ENCODE measurements around the gene OLFM2. TPM values are rescaled to one million over a fixed set of nuclear protein-coding genes. Genes with fewer than 3 reads are reported as not detected.

The OLFM2 gene
- total and polyA plus RNA-seq, 2 experiments from 2014 or later: 58.1 to 117 TPM

DNA sequence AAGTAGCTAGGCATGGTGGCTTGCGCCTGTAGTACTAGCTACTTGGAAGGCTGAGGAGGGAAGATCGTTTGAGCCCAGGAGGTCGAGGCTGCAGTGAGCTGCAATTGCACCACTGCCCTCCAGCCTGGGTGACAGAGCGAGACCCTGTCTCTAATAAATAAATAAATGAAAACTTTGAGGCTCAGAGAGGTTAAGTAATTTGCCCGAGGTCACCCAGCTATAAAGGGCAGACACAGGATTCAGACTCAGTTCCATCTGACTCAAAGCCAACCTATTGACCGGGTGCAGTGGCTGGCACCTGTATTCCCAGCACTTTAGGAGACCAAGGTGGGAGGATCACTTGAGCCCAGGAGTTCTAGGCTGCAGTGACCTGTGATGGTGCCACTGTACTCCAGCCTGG lies 7.4 kb upstream of the OLFM2 start:
- TF ChIP-seq EZH2 (IDR thresholded peaks at IDR 0.05; ENCODE audit: low read depth, unreplicated experiment) (no peak), NANOG (IDR thresholded peaks at IDR 0.05; ENCODE audit: borderline replicate concordance) (no peak), CREB1 (CRISPR knock-in tag; IDR thresholded peaks at IDR 0.05; ENCODE audit: low read depth) (no peak), JUNB (IDR thresholded peaks at IDR 0.05; ENCODE audit: unreplicated experiment) (no peak), ZNF331 (CRISPR knock-in tag; IDR thresholded peaks at IDR 0.05; ENCODE audit: low read depth) (no peak), EZH2phosphoT487 (IDR thresholded peaks at IDR 0.05; ENCODE audit: unreplicated experiment) (no peak), POLR2AphosphoS5 (IDR thresholded peaks at IDR 0.05; ENCODE audit: low read depth) (no peak), STAT1 (IDR thresholded peaks at IDR 0.05; ENCODE audit: unreplicated experiment) (no peak), ZNF114 (CRISPR knock-in tag; IDR thresholded peaks at IDR 0.05) (no peak)
- TF ChIP-seq, protein P1, sequence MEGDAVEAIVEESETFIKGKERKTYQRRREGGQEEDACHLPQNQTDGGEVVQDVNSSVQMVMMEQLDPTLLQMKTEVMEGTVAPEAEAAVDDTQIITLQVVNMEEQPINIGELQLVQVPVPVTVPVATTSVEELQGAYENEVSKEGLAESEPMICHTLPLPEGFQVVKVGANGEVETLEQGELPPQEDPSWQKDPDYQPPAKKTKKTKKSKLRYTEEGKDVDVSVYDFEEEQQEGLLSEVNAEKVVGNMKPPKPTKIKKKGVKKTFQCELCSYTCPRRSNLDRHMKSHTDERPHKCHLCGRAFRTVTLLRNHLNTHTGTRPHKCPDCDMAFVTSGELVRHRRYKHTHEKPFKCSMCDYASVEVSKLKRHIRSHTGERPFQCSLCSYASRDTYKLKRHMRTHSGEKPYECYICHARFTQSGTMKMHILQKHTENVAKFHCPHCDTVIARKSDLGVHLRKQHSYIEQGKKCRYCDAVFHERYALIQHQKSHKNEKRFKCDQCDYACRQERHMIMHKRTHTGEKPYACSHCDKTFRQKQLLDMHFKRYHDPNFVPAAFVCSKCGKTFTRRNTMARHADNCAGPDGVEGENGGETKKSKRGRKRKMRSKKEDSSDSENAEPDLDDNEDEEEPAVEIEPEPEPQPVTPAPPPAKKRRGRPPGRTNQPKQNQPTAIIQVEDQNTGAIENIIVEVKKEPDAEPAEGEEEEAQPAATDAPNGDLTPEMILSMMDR (conservative IDR thresholded peaks at IDR 0.05; ENCODE audit: low read depth in 2 of 2): no peak
- TF ChIP-seq, protein P2, sequence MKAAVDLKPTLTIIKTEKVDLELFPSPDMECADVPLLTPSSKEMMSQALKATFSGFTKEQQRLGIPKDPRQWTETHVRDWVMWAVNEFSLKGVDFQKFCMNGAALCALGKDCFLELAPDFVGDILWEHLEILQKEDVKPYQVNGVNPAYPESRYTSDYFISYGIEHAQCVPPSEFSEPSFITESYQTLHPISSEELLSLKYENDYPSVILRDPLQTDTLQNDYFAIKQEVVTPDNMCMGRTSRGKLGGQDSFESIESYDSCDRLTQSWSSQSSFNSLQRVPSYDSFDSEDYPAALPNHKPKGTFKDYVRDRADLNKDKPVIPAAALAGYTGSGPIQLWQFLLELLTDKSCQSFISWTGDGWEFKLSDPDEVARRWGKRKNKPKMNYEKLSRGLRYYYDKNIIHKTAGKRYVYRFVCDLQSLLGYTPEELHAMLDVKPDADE (IDR thresholded peaks at IDR 0.05): no peak
- TF ChIP-seq, protein P3, sequence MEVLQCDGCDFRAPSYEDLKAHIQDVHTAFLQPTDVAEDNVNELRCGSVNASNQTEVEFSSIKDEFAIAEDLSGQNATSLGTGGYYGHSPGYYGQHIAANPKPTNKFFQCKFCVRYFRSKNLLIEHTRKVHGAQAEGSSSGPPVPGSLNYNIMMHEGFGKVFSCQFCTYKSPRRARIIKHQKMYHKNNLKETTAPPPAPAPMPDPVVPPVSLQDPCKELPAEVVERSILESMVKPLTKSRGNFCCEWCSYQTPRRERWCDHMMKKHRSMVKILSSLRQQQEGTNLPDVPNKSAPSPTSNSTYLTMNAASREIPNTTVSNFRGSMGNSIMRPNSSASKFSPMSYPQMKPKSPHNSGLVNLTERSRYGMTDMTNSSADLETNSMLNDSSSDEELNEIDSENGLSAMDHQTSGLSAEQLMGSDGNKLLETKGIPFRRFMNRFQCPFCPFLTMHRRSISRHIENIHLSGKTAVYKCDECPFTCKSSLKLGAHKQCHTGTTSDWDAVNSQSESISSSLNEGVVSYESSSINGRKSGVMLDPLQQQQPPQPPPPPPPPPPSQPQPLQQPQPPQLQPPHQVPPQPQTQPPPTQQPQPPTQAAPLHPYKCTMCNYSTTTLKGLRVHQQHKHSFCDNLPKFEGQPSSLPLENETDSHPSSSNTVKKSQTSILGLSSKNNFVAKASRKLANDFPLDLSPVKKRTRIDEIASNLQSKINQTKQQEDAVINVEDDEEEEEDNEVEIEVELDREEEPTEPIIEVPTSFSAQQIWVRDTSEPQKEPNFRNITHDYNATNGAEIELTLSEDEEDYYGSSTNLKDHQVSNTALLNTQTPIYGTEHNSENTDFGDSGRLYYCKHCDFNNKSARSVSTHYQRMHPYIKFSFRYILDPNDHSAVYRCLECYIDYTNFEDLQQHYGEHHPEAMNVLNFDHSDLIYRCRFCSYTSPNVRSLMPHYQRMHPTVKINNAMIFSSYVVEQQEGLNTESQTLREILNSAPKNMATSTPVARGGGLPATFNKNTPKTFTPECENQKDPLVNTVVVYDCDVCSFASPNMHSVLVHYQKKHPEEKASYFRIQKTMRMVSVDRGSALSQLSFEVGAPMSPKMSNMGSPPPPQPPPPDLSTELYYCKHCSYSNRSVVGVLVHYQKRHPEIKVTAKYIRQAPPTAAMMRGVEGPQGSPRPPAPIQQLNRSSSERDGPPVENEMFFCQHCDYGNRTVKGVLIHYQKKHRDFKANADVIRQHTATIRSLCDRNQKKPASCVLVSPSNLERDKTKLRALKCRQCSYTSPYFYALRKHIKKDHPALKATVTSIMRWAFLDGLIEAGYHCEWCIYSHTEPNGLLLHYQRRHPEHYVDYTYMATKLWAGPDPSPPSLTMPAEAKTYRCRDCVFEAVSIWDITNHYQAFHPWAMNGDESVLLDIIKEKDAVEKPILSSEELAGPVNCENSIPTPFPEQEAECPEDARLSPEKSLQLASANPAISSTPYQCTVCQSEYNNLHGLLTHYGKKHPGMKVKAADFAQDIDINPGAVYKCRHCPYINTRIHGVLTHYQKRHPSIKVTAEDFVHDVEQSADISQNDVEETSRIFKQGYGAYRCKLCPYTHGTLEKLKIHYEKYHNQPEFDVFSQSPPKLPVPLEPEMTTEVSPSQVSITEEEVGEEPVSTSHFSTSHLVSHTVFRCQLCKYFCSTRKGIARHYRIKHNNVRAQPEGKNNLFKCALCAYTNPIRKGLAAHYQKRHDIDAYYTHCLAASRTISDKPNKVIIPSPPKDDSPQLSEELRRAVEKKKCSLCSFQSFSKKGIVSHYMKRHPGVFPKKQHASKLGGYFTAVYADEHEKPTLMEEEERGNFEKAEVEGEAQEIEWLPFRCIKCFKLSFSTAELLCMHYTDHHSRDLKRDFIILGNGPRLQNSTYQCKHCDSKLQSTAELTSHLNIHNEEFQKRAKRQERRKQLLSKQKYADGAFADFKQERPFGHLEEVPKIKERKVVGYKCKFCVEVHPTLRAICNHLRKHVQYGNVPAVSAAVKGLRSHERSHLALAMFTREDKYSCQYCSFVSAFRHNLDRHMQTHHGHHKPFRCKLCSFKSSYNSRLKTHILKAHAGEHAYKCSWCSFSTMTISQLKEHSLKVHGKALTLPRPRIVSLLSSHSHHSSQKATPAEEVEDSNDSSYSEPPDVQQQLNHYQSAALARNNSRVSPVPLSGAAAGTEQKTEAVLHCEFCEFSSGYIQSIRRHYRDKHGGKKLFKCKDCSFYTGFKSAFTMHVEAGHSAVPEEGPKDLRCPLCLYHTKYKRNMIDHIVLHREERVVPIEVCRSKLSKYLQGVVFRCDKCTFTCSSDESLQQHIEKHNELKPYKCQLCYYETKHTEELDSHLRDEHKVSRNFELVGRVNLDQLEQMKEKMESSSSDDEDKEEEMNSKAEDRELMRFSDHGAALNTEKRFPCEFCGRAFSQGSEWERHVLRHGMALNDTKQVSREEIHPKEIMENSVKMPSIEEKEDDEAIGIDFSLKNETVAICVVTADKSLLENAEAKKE (CRISPR knock-in tag; IDR thresholded peaks at IDR 0.05): no peak
- TF ChIP-seq, protein P4, sequence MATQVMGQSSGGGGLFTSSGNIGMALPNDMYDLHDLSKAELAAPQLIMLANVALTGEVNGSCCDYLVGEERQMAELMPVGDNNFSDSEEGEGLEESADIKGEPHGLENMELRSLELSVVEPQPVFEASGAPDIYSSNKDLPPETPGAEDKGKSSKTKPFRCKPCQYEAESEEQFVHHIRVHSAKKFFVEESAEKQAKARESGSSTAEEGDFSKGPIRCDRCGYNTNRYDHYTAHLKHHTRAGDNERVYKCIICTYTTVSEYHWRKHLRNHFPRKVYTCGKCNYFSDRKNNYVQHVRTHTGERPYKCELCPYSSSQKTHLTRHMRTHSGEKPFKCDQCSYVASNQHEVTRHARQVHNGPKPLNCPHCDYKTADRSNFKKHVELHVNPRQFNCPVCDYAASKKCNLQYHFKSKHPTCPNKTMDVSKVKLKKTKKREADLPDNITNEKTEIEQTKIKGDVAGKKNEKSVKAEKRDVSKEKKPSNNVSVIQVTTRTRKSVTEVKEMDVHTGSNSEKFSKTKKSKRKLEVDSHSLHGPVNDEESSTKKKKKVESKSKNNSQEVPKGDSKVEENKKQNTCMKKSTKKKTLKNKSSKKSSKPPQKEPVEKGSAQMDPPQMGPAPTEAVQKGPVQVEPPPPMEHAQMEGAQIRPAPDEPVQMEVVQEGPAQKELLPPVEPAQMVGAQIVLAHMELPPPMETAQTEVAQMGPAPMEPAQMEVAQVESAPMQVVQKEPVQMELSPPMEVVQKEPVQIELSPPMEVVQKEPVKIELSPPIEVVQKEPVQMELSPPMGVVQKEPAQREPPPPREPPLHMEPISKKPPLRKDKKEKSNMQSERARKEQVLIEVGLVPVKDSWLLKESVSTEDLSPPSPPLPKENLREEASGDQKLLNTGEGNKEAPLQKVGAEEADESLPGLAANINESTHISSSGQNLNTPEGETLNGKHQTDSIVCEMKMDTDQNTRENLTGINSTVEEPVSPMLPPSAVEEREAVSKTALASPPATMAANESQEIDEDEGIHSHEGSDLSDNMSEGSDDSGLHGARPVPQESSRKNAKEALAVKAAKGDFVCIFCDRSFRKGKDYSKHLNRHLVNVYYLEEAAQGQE (IDR thresholded peaks at IDR 0.05; ENCODE audit: unreplicated experiment): no peak
- ATAC-seq: no peak
- H3K36me3 ChIP-seq (ENCODE audit: insufficient read depth): no peaks in the 10 kb centered on the region

More for the DNA sequence above, 7.4 kb upstream of the OLFM2 start:
- no peak overlapping the region for H3K27ac ChIP-seq (ENCODE audit: low read depth)
- Mint-ChIP-seq H3K36me3 (ENCODE audit: low read depth) (peaks cover 2% of the 10 kb centered on the region; the same call in 1 of the 3 replicates), H3K4me1 (peaks cover 18% of the 10 kb centered on the region), H3K27ac (no peak overlapping the region), H3K4me3 (no peak overlapping the region), H3K27me3 (ENCODE audit: insufficient read depth, low read depth, poor library complexity) (peaks cover 9% of the 10 kb centered on the region), H3K9me3 (peaks cover 15% of the 10 kb centered on the region)
- no peak overlapping the region for H2AFZ ChIP-seq
- H4K20me1 ChIP-seq (replicated peaks; ENCODE audit: insufficient read depth): no peaks in the 10 kb centered on the region
- H3K4me2 ChIP-seq: no peak overlapping the region
- no peaks in the 10 kb centered on the region for H3F3A ChIP-seq (replicated peaks; ENCODE audit: low read depth)
- H3K27me3 ChIP-seq (ENCODE audit: insufficient read depth): no peaks in the 10 kb centered on the region
- no peak for DNase-seq (ENCODE audit: low spot score)
- H3K79me2 ChIP-seq (replicated peaks; ENCODE audit: insufficient read depth): no peaks in the 10 kb centered on the region
- H3K9me2 ChIP-seq (ENCODE audit: insufficient read depth): peaks cover 3% of the 10 kb centered on the region; the same call in 1 of the 2 replicates
- no peak overlapping the region for H3K4me3 ChIP-seq
- peaks cover 8% of the 10 kb centered on the region; the same call in 1 of the 2 replicates for H3K4me1 ChIP-seq (ENCODE audit: insufficient read depth)
